GM12891 (cell line): ENCODE data around the gene C19orf53.
"Not testable (repeated sequence)": the region's sequence is repeated elsewhere in the genome, so short reads cannot be mapped to it uniquely, and the experiment has no call there.

Experiments used
- DNase-seq: peaks from one replicate; pipeline ENCODE4 v3.0.0; 2011; ENCODE audit warnings: low spot score; ENCODE audit not compliant: insufficient read length
- FAIRE-seq: peaks from 2 replicates; lab custom pipeline; 2011; peaks lifted over from hg19 to GRCh38; lab: Jason Lieb, UNC
- PAX5 ChIP-seq: IDR thresholded peaks from 2 replicates; pipeline ENCODE4 v1.6.1; 2011; ENCODE audit warnings: low read length, moderate library complexity, mild to moderate bottlenecking; ENCODE audit not compliant: insufficient read depth, severe bottlenecking
- POLR2A ChIP-seq: IDR thresholded peaks from 2 replicates; pipeline ENCODE4 v1.6.1; 2011; ENCODE audit warnings: low read depth, low read length, control low read depth
- POLR2AphosphoS5 ChIP-seq: IDR thresholded peaks from 2 replicates; pipeline ENCODE4 v1.6.1; 2011; ENCODE audit warnings: low read depth, low read length, control low read depth
- POU2F2 ChIP-seq: IDR thresholded peaks from 2 replicates; pipeline ENCODE4 v1.6.1; 2011; ENCODE audit warnings: low read depth, mild to moderate bottlenecking, control low read depth, low read length, moderate library complexity
- SPI1 ChIP-seq: IDR thresholded peaks from 2 replicates; pipeline ENCODE4 v1.6.1; 2011; ENCODE audit warnings: low read depth, low read length, control low read depth
- TAF1 ChIP-seq: IDR thresholded peaks from 2 replicates; pipeline ENCODE4 v1.6.1; 2011; ENCODE audit warnings: low read depth, low read length, control low read depth

The C19orf53 gene

GRCh38 chr19:13742756-13743155 is 31.5 kb upstream of the C19orf53 start:
- TF ChIP-seq POU2F2: no peak
- TF ChIP-seq TAF1: no peak
- no peak for TF ChIP-seq SPI1
- TF ChIP-seq POLR2AphosphoS5: no peak
- no peak for TF ChIP-seq POLR2A
- no peak for TF ChIP-seq PAX5
- FAIRE-seq (no peak), DNase-seq (no peak)

GRCh38 chr19:13744174-13744573 is 30.1 kb upstream of the C19orf53 start:
- FAIRE-seq (no peak), DNase-seq (no peak)
- TF ChIP-seq POLR2AphosphoS5 (no peak), TAF1 (no peak), PAX5 (no peak), SPI1 (no peak), POLR2A (no peak), POU2F2 (no peak)

GRCh38 chr19:13747098-13747453 is 27.2 kb upstream of the C19orf53 start:
- FAIRE-seq (no peak), DNase-seq (no peak)
- TF ChIP-seq TAF1 (no peak), PAX5 (no peak), POLR2AphosphoS5 (no peak)

GRCh38 chr19:13748169-13748828 is 26.0 kb upstream of the C19orf53 start:
- FAIRE-seq (no peak), DNase-seq (no peak)
- TF ChIP-seq POU2F2 (no peak), PAX5 (no peak), SPI1 (no peak), POLR2A (no peak), POLR2AphosphoS5 (no peak), TAF1 (no peak)

- TF ChIP-seq POU2F2: no peak
- no peak for TF ChIP-seq POLR2AphosphoS5
- TF ChIP-seq SPI1: no peak
- TF ChIP-seq PAX5: no peak
- TF ChIP-seq TAF1: no peak
- no peak for TF ChIP-seq POLR2A
- DNase-seq (no peak), FAIRE-seq (no peak)
Observed at GRCh38 chr19:13751436-13751835, 22.8 kb upstream of the C19orf53 start.

- FAIRE-seq, DNase-seq: not testable (repeated sequence)
Observed at GRCh38 chr19:13753622-13754021, 20.6 kb upstream of the C19orf53 start.

GRCh38 chr19:13756210-13756609 is 18.0 kb upstream of the C19orf53 start:
- FAIRE-seq (no peak), DNase-seq (no peak)
- TF ChIP-seq POLR2AphosphoS5 (no peak), PAX5 (no peak)

GRCh38 chr19:13757805-13758772 is 16.2 kb upstream of the C19orf53 start:
- TF ChIP-seq PAX5 (no peak), POU2F2 (no peak), TAF1 (no peak), POLR2A (no peak), POLR2AphosphoS5 (no peak), SPI1 (no peak)
- DNase-seq: no peak
- no peak for FAIRE-seq

GRCh38 chr19:13758795-13759194 is 15.5 kb upstream of the C19orf53 start:
- DNase-seq: no peak
- FAIRE-seq: no peak
- TF ChIP-seq TAF1: no peak
- TF ChIP-seq POLR2A: no peak
- TF ChIP-seq PAX5: no peak
- TF ChIP-seq SPI1: no peak
- no peak for TF ChIP-seq POU2F2
- TF ChIP-seq POLR2AphosphoS5: no peak

GRCh38 chr19:13761423-13761822 is 12.8 kb upstream of the C19orf53 start:
- FAIRE-seq (no peak), DNase-seq (no peak)
- no peak for TF ChIP-seq PAX5
- no peak for TF ChIP-seq POLR2A
- no peak for TF ChIP-seq POU2F2

GRCh38 chr19:13762635-13763235 is 11.5 kb upstream of the C19orf53 start:
- TF ChIP-seq POLR2AphosphoS5 (no peak), TAF1 (no peak)
- DNase-seq (no peak), FAIRE-seq (no peak)
